ENCODE data around the gene MUC12. TPM values are rescaled to one million over a fixed set of nuclear protein-coding genes. Genes with fewer than 3 reads are reported as not detected.
A peak's percentile ranks its signal among the peaks of the same experiment; 100 is the strongest.
"Not testable (repeated sequence)": the region's sequence is repeated elsewhere in the genome, so short reads cannot be mapped to it uniquely, and the experiment has no call there.

MUC12 gene
- polyA plus RNA-seq: 3.3 TPM
- long read RNA-seq, donor 1, partial matches to known transcripts: 5 of 6 reads
- long read RNA-seq, donor 1, other reads (novel, unspliced or antisense): 0 of 6 reads
- long read RNA-seq, donor 2, partial matches to known transcripts: 0 of 4 reads
- long read RNA-seq, donor 2, other reads (novel, unspliced or antisense): 0 of 4 reads
- long read RNA-seq, donor 3, partial matches to known transcripts: 0 of 2 reads
- long read RNA-seq, donor 3, other reads (novel, unspliced or antisense): 0 of 2 reads
- long read RNA-seq, donor 4: 0 reads
- long read RNA-seq, donor 5, partial matches to known transcripts: 6 of 7 reads
- long read RNA-seq, donor 5, other reads (novel, unspliced or antisense): 0 of 7 reads
- long read RNA-seq, donor 6, partial matches to known transcripts: 0 of 2 reads
- long read RNA-seq, donor 6, other reads (novel, unspliced or antisense): 0 of 2 reads
- long read RNA-seq, donor 7, partial matches to known transcripts: 0 of 1 reads
- long read RNA-seq, donor 7, other reads (novel, unspliced or antisense): 0 of 1 reads
- long read RNA-seq, donor 8, partial matches to known transcripts: 0 of 2 reads
- long read RNA-seq, donor 8, other reads (novel, unspliced or antisense): 0 of 2 reads
- long read RNA-seq, donor 9, partial matches to known transcripts: 0 of 2 reads
- long read RNA-seq, donor 9, other reads (novel, unspliced or antisense): 0 of 2 reads
- long read RNA-seq, donor 10, partial matches to known transcripts: 0 of 1 reads
- long read RNA-seq, donor 10, other reads (novel, unspliced or antisense): 0 of 1 reads
- long read RNA-seq, donor 11, partial matches to known transcripts: 0 of 1 reads
- long read RNA-seq, donor 11, other reads (novel, unspliced or antisense): 0 of 1 reads

GRCh38 chr7:100969066-100969615 is at the start of gene MUC12:
TSS of gene MUC12 (plus strand) at chr7:100969565. CDS start at chr7:100969623, 58 bp downstream.
- peaks cover 44% of the 10 kb centered on the region for H3K27me3 ChIP-seq (ENCODE audit: control insufficient read depth, insufficient read depth, low read length)
- no peak within 1 kb of the TSS for H3K4me3 ChIP-seq (ENCODE audit: low read length)
- DNase-seq: no peak
- no CpG with 5 or more reads among the region's 12 CpGs for WGBS (ENCODE audit: insufficient coverage, low lambda C conversion rate)
- H3K36me3 ChIP-seq (ENCODE audit: control insufficient read depth, insufficient read depth, low read length): no peaks in the 10 kb centered on the region
- peaks cover 4% of the 10 kb centered on the region for H3K9me3 ChIP-seq (ENCODE audit: control insufficient read depth, low read depth, low read length)
- H3K27ac ChIP-seq (ENCODE audit: low read length): no peak within 1 kb of the TSS
- H3K4me1 ChIP-seq (ENCODE audit: control insufficient read depth, insufficient read depth, low read length): peaks cover 35% of the 10 kb centered on the region

DNA sequence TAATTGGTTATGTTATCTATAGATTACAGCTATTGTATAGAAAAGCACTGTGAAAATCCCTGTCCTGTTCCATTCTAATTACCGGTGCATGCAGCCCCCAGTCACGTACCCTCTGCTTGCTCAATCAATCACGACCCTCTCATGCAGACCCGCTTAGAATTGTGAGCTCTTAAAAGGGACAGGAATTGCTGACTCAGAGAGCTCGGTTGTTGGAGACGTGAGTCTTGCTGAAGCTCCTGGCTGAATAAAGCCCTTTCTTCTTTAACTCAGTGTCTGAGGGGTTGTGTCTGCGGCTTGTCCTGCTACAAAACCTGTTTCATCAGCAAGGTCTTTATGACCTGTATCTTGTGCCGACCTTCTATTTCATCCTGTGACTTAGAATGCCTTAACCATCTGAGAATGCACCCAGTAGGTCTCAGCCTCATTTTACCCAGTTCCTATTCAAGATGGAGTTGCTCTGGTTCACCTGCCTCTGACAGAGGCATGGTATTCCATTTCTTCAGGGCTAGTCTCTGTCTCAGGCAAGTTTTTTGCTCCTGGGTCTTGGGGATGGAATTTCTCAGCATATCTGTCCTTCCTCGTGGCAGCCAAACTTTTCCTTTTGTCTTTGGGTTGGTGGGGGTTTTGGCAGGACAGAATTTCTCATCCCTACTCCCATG is 49.5 kb upstream of the MUC12 start:
- WGBS (ENCODE audit: insufficient coverage, low lambda C conversion rate): no CpG with 5 or more reads among the region's 9 CpGs
- not testable (repeated sequence) for H3K27me3 ChIP-seq (ENCODE audit: control insufficient read depth, insufficient read depth, low read length); H3K4me1 ChIP-seq (ENCODE audit: control insufficient read depth, insufficient read depth, low read length); H3K4me3 ChIP-seq (ENCODE audit: low read length); H3K9me3 ChIP-seq (ENCODE audit: control insufficient read depth, low read depth, low read length); DNase-seq; H3K36me3 ChIP-seq (ENCODE audit: control insufficient read depth, insufficient read depth, low read length); H3K27ac ChIP-seq (ENCODE audit: low read length)

GRCh38 chr7:100921039-100921438 is 48.3 kb upstream of the MUC12 start:
- no peaks in the 10 kb centered on the region for H3K36me3 ChIP-seq (ENCODE audit: control insufficient read depth, insufficient read depth, low read length)
- DNase-seq: no peak
- H3K4me3 ChIP-seq (ENCODE audit: low read length): no peak overlapping the region
- H3K27ac ChIP-seq (ENCODE audit: low read length): no peak overlapping the region
- peaks cover 3% of the 10 kb centered on the region for H3K4me1 ChIP-seq (ENCODE audit: control insufficient read depth, insufficient read depth, low read length)
- H3K27me3 ChIP-seq (ENCODE audit: control insufficient read depth, insufficient read depth, low read length): no peaks in the 10 kb centered on the region
- no peaks in the 10 kb centered on the region for H3K9me3 ChIP-seq (ENCODE audit: control insufficient read depth, low read depth, low read length)

GRCh38 chr7:100923616-100924015 is 45.7 kb upstream of the MUC12 start:
- H3K4me1 ChIP-seq (ENCODE audit: control insufficient read depth, insufficient read depth, low read length); H3K9me3 ChIP-seq (ENCODE audit: control insufficient read depth, low read depth, low read length); H3K4me3 ChIP-seq (ENCODE audit: low read length); H3K27me3 ChIP-seq (ENCODE audit: control insufficient read depth, insufficient read depth, low read length); H3K27ac ChIP-seq (ENCODE audit: low read length); H3K36me3 ChIP-seq (ENCODE audit: control insufficient read depth, insufficient read depth, low read length); DNase-seq: not testable (repeated sequence)
- 45% methylated on average over 2 of the region's 4 CpGs for WGBS (ENCODE audit: insufficient coverage, low lambda C conversion rate)

GRCh38 chr7:100929808-100930174 is 39.6 kb upstream of the MUC12 start:
- no peaks in the 10 kb centered on the region for H3K9me3 ChIP-seq (ENCODE audit: control insufficient read depth, low read depth, low read length)
- WGBS (ENCODE audit: insufficient coverage, low lambda C conversion rate): no CpG with 5 or more reads among the region's 1 CpG
- H3K4me1 ChIP-seq (ENCODE audit: control insufficient read depth, insufficient read depth, low read length): no peaks in the 10 kb centered on the region
- no peaks in the 10 kb centered on the region for H3K36me3 ChIP-seq (ENCODE audit: control insufficient read depth, insufficient read depth, low read length)
- H3K27ac ChIP-seq (ENCODE audit: low read length): no peak overlapping the region
- no peak for DNase-seq
- no peak overlapping the region for H3K4me3 ChIP-seq (ENCODE audit: low read length)
- H3K27me3 ChIP-seq (ENCODE audit: control insufficient read depth, insufficient read depth, low read length): no peaks in the 10 kb centered on the region

- Histone ChIP-seq H3K4me3 (ENCODE audit: low read length) (no peak overlapping the region), H3K4me1 (ENCODE audit: control insufficient read depth, insufficient read depth, low read length) (no peaks in the 10 kb centered on the region), H3K9me3 (ENCODE audit: control insufficient read depth, low read depth, low read length) (no peaks in the 10 kb centered on the region), H3K27ac (ENCODE audit: low read length) (no peak overlapping the region), H3K27me3 (ENCODE audit: control insufficient read depth, insufficient read depth, low read length) (no peaks in the 10 kb centered on the region), H3K36me3 (ENCODE audit: control insufficient read depth, insufficient read depth, low read length) (no peaks in the 10 kb centered on the region)
- no peak for DNase-seq
- WGBS (ENCODE audit: insufficient coverage, low lambda C conversion rate): no CpG with 5 or more reads among the region's 4 CpGs
Measured at GRCh38 chr7:100933734-100934133, 35.6 kb upstream of the MUC12 start.

DNA sequence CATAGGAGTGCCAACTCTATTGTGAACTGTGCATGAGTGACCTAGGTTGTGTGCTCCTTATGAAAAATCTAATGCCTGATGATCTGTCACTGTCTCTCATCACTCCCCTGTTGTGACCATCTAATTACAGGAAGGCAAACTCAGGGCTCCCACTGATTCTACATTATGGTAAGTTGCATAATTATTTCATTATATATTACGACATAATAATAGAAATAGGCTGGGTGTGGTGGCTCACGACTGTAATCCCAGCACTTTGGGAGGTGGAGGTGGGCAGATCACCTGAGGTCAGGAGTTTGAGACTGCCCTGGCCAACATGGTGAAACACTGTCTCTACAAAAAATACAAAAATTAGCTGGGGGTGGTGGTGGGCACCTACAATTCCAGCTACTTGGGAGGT is 34.0 kb upstream of the MUC12 start:
- not testable (repeated sequence) for H3K27me3 ChIP-seq (ENCODE audit: control insufficient read depth, insufficient read depth, low read length); H3K27ac ChIP-seq (ENCODE audit: low read length); H3K4me1 ChIP-seq (ENCODE audit: control insufficient read depth, insufficient read depth, low read length); H3K36me3 ChIP-seq (ENCODE audit: control insufficient read depth, insufficient read depth, low read length); H3K9me3 ChIP-seq (ENCODE audit: control insufficient read depth, low read depth, low read length); H3K4me3 ChIP-seq (ENCODE audit: low read length); DNase-seq
- WGBS (ENCODE audit: insufficient coverage, low lambda C conversion rate): no CpG with 5 or more reads among the region's 2 CpGs

DNA sequence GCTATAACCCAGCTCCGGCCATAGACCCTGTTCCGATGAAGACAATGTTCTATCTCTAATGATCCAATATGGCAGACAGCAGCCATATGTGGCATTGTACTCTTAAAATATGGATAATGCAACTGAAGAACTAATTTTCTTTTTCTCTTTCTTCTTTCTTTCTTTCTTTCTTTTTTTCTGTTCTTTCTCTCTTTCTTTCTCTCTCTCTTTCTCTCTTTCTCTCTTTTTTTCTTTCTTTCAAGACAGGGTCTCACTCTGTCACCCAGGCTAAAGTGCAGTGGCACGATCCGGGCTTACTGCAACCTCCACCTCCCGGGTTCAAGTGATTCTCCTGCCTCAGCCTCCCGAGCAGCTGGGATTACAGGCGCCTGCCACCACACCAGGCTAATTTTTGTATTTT is 33.2 kb upstream of the MUC12 start:
- WGBS (ENCODE audit: insufficient coverage, low lambda C conversion rate): 90% methylated on average over 2 of the region's 7 CpGs
- H3K36me3 ChIP-seq (ENCODE audit: control insufficient read depth, insufficient read depth, low read length); H3K4me3 ChIP-seq (ENCODE audit: low read length); DNase-seq; H3K27me3 ChIP-seq (ENCODE audit: control insufficient read depth, insufficient read depth, low read length); H3K4me1 ChIP-seq (ENCODE audit: control insufficient read depth, insufficient read depth, low read length); H3K9me3 ChIP-seq (ENCODE audit: control insufficient read depth, low read depth, low read length); H3K27ac ChIP-seq (ENCODE audit: low read length): not testable (repeated sequence)

- Histone ChIP-seq H3K4me3 (ENCODE audit: low read length) (no peak overlapping the region), H3K27me3 (ENCODE audit: control insufficient read depth, insufficient read depth, low read length) (no peaks in the 10 kb centered on the region), H3K9me3 (ENCODE audit: control insufficient read depth, low read depth, low read length) (no peaks in the 10 kb centered on the region), H3K36me3 (ENCODE audit: control insufficient read depth, insufficient read depth, low read length) (no peaks in the 10 kb centered on the region), H3K27ac (ENCODE audit: low read length) (peak overlapping the region; percentile 69), H3K4me1 (ENCODE audit: control insufficient read depth, insufficient read depth, low read length) (peaks cover 10% of the 10 kb centered on the region)
- peak; percentile 79 to 92 for DNase-seq
- no CpG with 5 or more reads among the region's 9 CpGs for WGBS (ENCODE audit: insufficient coverage, low lambda C conversion rate)
Measured at GRCh38 chr7:100942045-100942774, 27.2 kb upstream of the MUC12 start.

GRCh38 chr7:100943693-100944092 is 25.7 kb upstream of the MUC12 start:
- no peak overlapping the region for H3K27ac ChIP-seq (ENCODE audit: low read length)
- peaks cover 10% of the 10 kb centered on the region for H3K4me1 ChIP-seq (ENCODE audit: control insufficient read depth, insufficient read depth, low read length)
- no peaks in the 10 kb centered on the region for H3K27me3 ChIP-seq (ENCODE audit: control insufficient read depth, insufficient read depth, low read length)
- no peaks in the 10 kb centered on the region for H3K9me3 ChIP-seq (ENCODE audit: control insufficient read depth, low read depth, low read length)
- no peak for DNase-seq
- WGBS (ENCODE audit: insufficient coverage, low lambda C conversion rate): 80% methylated on average over 1 of the region's 5 CpGs
- H3K4me3 ChIP-seq (ENCODE audit: low read length): no peak overlapping the region
- H3K36me3 ChIP-seq (ENCODE audit: control insufficient read depth, insufficient read depth, low read length): no peaks in the 10 kb centered on the region

Measured in large intestine (tissue), 12 donors.